HG02678 (cell line): ENCODE measurements around the gene DMRT2.

Source experiments
- ATAC-seq: cut with Tn5 transposase; IDR thresholded peaks from one replicate; pipeline ENCODE4 v1.9.1; 2021; ENCODE audit warnings: mild to moderate bottlenecking, moderate library complexity; ENCODE audit not compliant: unreplicated experiment

DMRT2 gene

DNA sequence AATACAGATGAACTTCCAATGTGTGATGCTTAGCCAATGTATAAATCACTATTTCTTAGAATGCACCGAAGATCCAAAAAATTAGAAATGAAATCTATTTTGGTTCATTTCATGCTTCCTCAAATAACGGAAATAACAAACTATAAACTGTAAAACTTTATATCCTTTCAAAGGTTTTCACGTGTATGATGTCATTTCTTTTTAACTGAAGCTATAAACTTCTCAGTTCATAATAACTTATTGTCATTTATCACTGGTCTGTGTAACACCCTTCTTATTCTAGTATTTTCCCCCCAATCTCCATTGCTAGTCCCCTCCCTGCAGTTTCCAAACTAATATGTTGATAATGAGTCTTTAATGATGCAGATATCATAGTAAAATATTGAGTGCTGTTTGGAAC lies 36.4 kb downstream of the DMRT2 start:
- ATAC-seq, result no peak

- no peak for ATAC-seq
Observed at GRCh38 chr9:1087120-1087881, 37.1 kb downstream of the DMRT2 start.

- ATAC-seq, result no peak
Observed at GRCh38 chr9:1094749-1095148, 44.6 kb downstream of the DMRT2 start.

- no peak for ATAC-seq
Observed at GRCh38 chr9:1096155-1096964, 46.2 kb downstream of the DMRT2 start.

DNA sequence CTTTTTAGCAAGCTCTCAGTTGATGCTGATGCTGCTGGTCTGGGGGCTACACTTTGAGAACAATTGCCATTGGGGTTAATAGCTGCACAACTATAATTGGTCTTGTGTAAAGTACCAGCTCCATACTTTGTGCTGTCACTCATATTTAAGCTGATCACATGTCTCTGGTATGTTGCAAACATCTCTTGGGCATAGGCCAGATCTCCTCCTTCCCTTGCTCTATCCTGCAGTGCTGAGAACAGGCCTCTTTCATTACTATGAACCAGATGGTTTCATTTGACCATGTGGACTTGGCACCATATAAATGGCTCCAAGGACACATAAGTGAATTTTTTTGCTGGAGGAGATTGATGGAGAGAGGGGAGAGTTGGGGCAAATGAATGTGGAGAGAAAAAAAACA lies 48.4 kb downstream of the DMRT2 start:
- no peak for ATAC-seq

- ATAC-seq, result no peak
Observed at GRCh38 chr9:1100201-1100600, 50.0 kb downstream of the DMRT2 start.

DNA sequence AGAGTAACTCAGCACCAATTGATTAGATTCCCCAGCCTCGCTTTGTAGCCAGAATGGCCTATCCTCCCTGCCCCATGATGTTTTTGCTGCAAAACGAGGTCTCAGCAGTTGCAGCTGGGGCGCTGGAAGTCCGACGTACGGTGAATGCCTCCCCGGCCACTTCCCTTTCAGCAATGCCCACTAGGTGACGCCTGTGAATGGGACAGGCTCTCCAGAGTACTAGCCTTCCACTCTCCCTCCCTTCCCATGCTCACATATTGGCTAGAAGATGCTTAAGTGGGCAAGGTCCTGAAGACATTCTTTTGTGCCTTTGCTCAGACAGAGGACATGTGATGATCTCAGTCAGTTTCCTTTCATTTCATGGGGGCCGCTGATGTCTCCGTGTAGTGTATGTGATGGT lies 50.8 kb downstream of the DMRT2 start:
- ATAC-seq, result no peak

DNA sequence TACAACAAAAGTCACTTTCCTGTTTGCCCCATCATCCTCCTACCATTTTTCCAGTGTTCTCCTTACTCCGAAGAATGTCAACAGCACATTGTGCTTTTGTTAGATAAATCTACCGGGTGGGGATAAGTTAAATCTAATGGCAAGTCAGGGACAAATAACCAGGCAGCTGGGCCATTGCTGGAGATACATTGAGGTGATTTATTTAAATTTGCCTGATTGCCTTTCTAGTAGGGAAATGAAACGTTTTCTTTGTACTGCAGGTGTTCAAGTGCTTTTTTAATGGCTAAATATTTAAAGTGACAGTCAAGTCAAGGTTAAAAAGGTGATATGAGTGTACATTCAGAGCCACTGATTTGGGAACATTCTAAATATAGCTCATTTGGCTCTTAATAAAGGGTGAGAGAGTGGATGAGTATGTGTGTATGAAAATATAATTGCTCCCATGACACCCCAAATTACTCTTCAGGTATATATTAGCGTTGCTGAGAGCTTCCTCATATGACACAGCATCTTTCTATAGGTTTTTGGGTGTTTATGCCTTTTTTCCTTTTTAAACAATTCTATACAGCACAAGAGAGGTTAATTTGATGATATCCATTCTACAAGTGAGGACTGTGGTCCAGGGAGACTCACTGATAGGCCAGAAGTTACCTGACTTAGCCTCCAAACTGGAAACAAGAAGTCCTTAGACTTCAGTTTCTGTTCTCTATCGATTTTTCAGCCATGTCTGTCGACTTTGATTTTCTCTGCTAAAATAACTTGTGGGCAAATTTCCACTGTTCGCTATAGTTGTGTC lies 51.9 kb downstream of the DMRT2 start:
- no peak for ATAC-seq

GRCh38 chr9:1102642-1102970 lies 52.4 kb downstream of the DMRT2 start:
- ATAC-seq, result no peak
